ENCODE measurements around the gene EBLN1.
A peak's percentile ranks its signal among the peaks of the same experiment; 100 is the strongest.

Gene EBLN1

GRCh38 chr10:22245567-22245966 is 27.8 kb upstream of the EBLN1 start:
- DNase-seq (ENCODE audit: low spot score), result no peak
- TF ChIP-seq CTCF (IDR thresholded peaks at IDR 0.05), result no peak
- Histone ChIP-seq H3K27ac (no peak overlapping the region), H3K4me3 (no peak overlapping the region)

DNA sequence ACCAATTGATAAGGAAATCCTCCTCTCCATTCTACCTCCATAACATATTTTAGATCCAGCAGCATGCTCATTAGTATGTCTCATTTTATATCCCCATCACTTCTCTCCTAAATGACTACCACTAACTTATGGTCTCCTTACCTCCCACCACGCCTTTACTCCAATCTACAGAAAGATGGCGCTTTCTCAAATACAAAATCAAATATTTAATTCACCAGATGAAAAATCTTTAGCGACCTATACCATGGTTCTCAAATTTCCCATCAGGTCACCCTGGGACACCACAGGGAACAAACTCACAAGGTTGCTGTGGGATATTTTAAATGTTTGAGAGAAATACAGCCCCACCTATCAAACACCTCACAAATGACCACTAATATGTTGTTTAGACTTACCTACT is 27.0 kb upstream of the EBLN1 start:
- Histone ChIP-seq H3K27ac (no peak overlapping the region), H3K4me3 (no peak overlapping the region)
- DNase-seq (ENCODE audit: low spot score), result no peak
- no peak for TF ChIP-seq CTCF (IDR thresholded peaks at IDR 0.05)

DNA sequence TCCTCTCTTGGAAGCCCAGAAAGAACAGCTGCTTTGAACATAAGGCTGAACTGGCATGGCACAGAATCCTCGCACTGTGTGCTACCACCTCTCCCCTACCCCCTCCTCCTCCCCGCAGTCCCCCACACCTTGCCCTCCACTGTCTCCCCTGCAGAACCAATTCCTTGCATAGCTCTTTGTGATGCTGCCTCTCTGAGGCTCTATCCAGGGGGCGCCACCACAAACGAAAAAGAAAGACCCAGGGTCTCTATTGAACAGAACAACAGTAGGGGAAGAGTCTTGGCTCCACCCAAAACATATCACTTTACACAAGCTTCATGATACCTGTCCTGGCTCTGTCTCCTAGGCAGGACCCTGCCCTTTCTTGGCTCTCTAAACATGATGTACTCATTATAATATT is 26.2 kb upstream of the EBLN1 start:
- DNase-seq (ENCODE audit: low spot score), result no peak
- TF ChIP-seq CTCF (IDR thresholded peaks at IDR 0.05), result no peak
- Histone ChIP-seq H3K4me3 (no peak overlapping the region), H3K27ac (no peak overlapping the region)

- no peak for TF ChIP-seq CTCF (IDR thresholded peaks at IDR 0.05)
- Histone ChIP-seq H3K4me3 (no peak overlapping the region), H3K27ac (no peak overlapping the region)
- no peak for DNase-seq (ENCODE audit: low spot score)
Observed at GRCh38 chr10:22243321-22243720, 25.5 kb upstream of the EBLN1 start.

DNA sequence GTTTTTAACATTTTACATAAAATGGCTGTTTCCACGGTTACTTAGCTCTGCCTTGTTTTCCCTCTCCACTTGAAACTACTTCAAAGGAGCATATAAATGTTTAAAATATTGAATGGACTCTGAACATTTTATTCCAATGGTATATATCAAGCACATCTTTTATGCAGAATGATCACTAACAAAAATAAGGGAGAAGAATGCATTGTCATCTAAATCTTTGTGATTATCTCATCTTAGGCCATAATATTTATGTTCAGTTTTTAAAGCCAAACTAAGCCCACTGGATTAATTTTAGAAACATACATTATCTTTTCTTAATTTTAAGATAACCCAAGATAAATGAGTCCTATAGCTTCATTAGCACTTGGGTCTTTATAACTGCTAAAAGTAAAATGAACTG is 13.4 kb upstream of the EBLN1 start:
- H3K27ac ChIP-seq, result no peak overlapping the region
- no peak for TF ChIP-seq CTCF (IDR thresholded peaks at IDR 0.05)
- DNase-seq (ENCODE audit: low spot score), result no peak
- no peak overlapping the region for H3K4me3 ChIP-seq

- H3K4me3 ChIP-seq, result peak overlapping the region; percentile 80
- TF ChIP-seq CTCF (IDR thresholded peaks at IDR 0.05), result no peak
- H3K27ac ChIP-seq, result peak overlapping the region; percentile 56 to 94
- no peak for DNase-seq (ENCODE audit: low spot score)
Observed at GRCh38 chr10:22230158-22230833, 12.5 kb upstream of the EBLN1 start.

DNA sequence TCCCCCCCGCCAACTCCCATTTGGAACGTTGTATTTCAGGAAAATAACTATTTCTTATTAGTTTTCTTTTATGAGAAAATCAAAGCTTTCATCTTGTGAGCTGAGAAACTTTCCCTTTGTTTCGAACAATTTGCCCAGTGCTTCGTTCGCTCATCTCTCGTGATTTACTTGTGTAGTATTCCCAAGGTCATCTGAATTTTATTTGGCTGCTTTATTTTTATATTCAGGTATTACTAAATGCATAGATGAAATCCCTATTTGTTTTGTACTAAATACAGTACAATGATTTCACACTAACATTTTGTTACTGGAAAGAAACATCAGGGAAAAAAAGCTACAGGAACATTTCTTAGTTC is 12.0 kb upstream of the EBLN1 start:
- peak overlapping the region; percentile 56 to 94 for H3K27ac ChIP-seq
- H3K4me3 ChIP-seq, result peak overlapping the region; percentile 80
- TF ChIP-seq CTCF (IDR thresholded peaks at IDR 0.05), result no peak
- DNase-seq (ENCODE audit: low spot score), result no peak

Measured in coronary artery (tissue), 2 donors.